ENCODE results near the gene GID8.

GID8 gene

DNA sequence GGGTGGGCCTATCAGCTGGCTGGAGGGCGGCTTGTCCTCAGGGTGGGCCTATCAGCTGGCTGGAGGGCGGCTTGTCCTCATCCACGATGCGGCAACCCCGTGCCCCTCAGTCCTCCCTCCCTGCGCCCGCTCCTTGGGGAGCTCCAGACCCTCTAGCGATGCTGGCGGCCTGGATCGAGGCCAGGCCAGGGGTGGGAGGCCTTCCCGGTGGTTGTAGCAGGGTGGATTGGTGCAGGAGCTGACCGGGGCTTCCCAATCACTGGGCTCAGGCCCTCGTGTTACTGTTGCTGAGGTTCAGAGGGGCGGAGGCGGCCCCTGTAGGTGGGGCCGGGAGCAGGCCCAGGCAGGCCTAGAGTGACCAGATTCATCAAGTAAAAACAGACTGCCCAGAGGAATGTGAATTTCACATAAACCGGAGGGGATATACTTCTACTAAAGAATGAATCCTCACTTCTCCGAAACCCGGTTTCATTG is 23.4 kb downstream of the GID8 start:
- H3K36me3 ChIP-seq (ENCODE audit: insufficient read depth, low read length) = peaks cover 21% of the 10 kb centered on the region
- no peak overlapping the region for H3K4me3 ChIP-seq (ENCODE audit: low read length)
- H3K27me3 ChIP-seq (ENCODE audit: insufficient read depth, low read length) = no peaks in the 10 kb centered on the region
- H3K9me3 ChIP-seq (ENCODE audit: insufficient read depth, low read depth, low read length) = no peaks in the 10 kb centered on the region
- no peak overlapping the region; the same call in 1 of the 2 replicates for H3K9ac ChIP-seq (ENCODE audit: low read depth, low read length)
- H3K4me1 ChIP-seq (ENCODE audit: insufficient read depth, low read length) = no peaks in the 10 kb centered on the region
- 87% methylated on average over 19 of the region's 19 CpGs for WGBS
- no peak overlapping the region for H3K27ac ChIP-seq (ENCODE audit: low read depth, low read length)

DNA sequence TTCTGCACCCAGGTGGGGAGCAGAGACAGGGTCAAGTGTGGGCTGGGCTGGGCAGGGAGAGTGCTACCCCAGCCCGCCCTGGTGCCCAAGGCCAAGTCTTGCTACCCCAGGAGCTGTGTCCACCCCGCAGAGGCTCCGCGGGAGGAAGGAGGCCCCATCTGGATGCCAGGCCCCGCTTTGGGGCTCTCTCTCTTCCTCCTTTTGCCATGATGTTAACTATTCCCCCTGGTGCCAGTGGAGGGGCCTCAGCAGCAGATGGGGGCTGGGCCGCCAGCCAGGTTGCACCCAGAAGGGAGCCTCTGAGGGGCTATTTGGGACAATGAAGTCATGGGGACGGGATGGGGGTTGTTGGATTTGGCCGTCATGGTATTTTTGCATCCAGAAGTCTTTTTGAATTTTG is 23.9 kb downstream of the GID8 start:
- Histone ChIP-seq H3K27me3 (ENCODE audit: insufficient read depth, low read length) (no peaks in the 10 kb centered on the region), H3K4me1 (ENCODE audit: insufficient read depth, low read length) (no peaks in the 10 kb centered on the region), H3K9ac (ENCODE audit: low read depth, low read length) (no peak overlapping the region), H3K4me3 (ENCODE audit: low read length) (no peak overlapping the region), H3K36me3 (ENCODE audit: insufficient read depth, low read length) (peaks cover 21% of the 10 kb centered on the region), H3K27ac (ENCODE audit: low read depth, low read length) (no peak overlapping the region), H3K9me3 (ENCODE audit: insufficient read depth, low read depth, low read length) (no peaks in the 10 kb centered on the region)
- WGBS = 94% methylated on average over 8 of the region's 8 CpGs

DNA sequence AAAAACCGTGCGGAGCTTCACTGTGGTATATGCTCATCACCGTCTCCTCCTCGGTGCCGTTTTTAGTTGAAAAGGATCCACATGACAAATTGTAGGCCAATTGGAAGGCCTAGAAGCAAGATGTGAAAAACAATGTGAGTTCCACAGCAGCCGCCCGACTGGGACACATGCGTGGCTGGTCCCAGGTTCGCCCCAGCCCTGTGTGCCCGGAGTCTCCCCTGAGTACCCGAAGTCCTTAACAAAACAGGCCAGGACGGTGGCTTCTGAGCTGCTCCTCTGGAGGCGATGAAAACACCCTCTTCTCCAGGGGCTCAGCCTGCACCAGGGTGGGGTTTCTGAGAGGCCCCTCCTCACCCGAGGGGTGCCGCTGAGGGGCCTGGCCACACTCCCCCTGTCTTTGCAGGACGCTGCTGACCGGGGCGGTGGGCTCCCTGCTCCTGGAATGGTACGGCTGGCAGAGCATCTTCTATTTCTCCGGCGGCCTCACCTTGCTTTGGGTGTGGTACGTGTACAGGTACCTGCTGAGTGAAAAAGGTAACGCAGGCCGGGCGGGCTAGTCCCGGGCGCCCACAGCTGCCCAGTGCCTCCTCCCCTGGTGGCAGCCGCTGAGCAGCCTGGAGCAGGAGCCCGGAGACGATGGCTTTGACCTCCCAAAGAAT is 24.4 kb downstream of the GID8 start:
- Histone ChIP-seq H3K36me3 (ENCODE audit: insufficient read depth, low read length) (peaks cover 19% of the 10 kb centered on the region), H3K4me1 (ENCODE audit: insufficient read depth, low read length) (no peaks in the 10 kb centered on the region), H3K4me3 (ENCODE audit: low read length) (no peak overlapping the region), H3K9me3 (ENCODE audit: insufficient read depth, low read depth, low read length) (no peaks in the 10 kb centered on the region), H3K27me3 (ENCODE audit: insufficient read depth, low read length) (no peaks in the 10 kb centered on the region), H3K9ac (ENCODE audit: low read depth, low read length) (no peak overlapping the region), H3K27ac (ENCODE audit: low read depth, low read length) (no peak overlapping the region)
- WGBS = 96% methylated on average over 30 of the region's 30 CpGs

DNA sequence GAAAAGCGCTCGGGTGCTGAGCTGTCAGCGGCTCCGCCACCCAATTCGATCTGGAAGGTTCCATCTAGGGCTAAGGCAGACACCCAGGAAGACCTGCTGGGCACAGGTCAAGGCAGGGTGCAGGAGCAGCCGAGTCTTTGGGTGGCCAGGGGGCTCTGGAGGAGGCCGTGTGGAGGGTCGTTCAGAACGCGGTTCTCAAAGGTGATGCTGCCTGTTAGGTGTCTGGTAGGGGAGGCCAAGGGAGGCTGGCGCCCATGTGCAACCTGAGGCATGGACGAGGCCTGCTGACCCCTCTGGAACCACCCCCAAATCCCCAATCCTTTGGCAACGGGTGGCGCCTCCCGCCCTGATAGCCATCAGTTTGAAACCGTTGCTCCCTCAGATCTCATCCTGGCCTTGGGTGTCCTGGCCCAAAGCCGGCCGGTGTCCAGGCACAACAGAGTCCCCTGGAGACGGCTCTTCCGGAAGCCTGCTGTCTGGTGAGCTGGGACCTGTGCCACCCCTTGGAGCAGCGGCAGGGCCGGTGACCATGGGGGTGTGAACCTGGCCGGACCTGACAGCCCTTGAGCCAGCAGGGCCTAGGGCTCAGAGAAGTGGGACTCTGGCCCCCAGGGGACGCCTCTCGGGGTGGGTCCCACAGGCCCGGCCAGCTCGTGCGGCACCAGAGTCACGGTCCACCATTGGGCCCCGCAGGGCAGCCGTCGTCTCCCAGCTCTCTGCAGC is 25.1 kb downstream of the GID8 start:
- no peak overlapping the region for H3K27ac ChIP-seq (ENCODE audit: low read depth, low read length)
- H3K4me1 ChIP-seq (ENCODE audit: insufficient read depth, low read length) = no peaks in the 10 kb centered on the region
- H3K4me3 ChIP-seq (ENCODE audit: low read length) = no peak overlapping the region
- H3K9me3 ChIP-seq (ENCODE audit: insufficient read depth, low read depth, low read length) = no peaks in the 10 kb centered on the region
- 92% methylated on average over 32 of the region's 32 CpGs for WGBS
- H3K27me3 ChIP-seq (ENCODE audit: insufficient read depth, low read length) = no peaks in the 10 kb centered on the region
- peaks cover 14% of the 10 kb centered on the region for H3K36me3 ChIP-seq (ENCODE audit: insufficient read depth, low read length)
- no peak overlapping the region for H3K9ac ChIP-seq (ENCODE audit: low read depth, low read length)

GRCh38 chr20:62963614-62964397 is 25.9 kb downstream of the GID8 start:
- Histone ChIP-seq H3K27ac (ENCODE audit: low read depth, low read length) (no peak overlapping the region), H3K27me3 (ENCODE audit: insufficient read depth, low read length) (no peaks in the 10 kb centered on the region), H3K4me1 (ENCODE audit: insufficient read depth, low read length) (no peaks in the 10 kb centered on the region), H3K9me3 (ENCODE audit: insufficient read depth, low read depth, low read length) (no peaks in the 10 kb centered on the region), H3K4me3 (ENCODE audit: low read length) (no peak overlapping the region), H3K9ac (ENCODE audit: low read depth, low read length) (no peak overlapping the region), H3K36me3 (ENCODE audit: insufficient read depth, low read length) (peaks cover 12% of the 10 kb centered on the region)
- WGBS = 94% methylated on average over 32 of the region's 32 CpGs

DNA sequence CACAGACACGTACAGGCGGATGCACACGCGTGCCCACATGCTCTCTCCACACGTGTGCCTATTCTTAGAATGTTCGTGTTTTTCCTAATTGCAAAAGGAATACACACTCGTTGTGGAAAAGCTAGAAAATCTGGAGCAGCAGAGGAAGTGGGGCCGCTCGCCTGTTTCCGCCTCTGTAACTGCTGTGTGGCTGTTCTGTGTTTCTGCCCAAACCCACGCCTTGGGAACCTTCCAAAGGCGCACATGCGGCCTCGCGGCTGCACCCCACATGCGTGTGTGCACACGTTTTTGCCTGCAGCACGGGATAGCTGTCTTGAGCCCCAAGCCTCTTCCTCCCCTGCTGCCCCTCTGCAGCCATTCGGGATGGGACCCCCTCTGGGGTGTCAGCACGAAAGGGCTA is 26.8 kb downstream of the GID8 start:
- peaks cover 12% of the 10 kb centered on the region for H3K36me3 ChIP-seq (ENCODE audit: insufficient read depth, low read length)

DNA sequence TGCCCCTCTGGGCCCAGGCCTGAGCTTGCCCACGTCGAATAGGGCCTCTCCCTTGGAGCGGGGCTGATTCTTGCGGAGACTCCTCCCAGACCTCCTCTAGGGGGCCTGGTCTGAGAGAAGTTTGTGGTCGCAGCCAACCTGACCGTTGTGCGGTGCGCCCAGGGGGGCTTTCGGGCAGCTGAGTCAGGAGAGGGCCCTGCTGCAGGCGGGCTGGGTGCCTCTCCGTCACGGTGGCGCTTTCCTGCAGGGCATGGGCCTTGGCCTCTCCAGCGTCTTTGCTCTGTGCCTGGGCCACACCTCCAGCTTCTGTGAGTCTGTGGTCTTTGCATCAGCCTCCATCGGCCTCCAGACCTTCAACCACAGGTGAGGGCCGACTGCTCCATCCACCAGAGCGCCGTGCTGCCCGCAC is 27.4 kb downstream of the GID8 start:
- Histone ChIP-seq H3K9ac (ENCODE audit: low read depth, low read length) (no peak overlapping the region), H3K27ac (ENCODE audit: low read depth, low read length) (no peak overlapping the region), H3K27me3 (ENCODE audit: insufficient read depth, low read length) (peaks cover 2% of the 10 kb centered on the region; the same call in 1 of the 2 replicates), H3K4me1 (ENCODE audit: insufficient read depth, low read length) (no peaks in the 10 kb centered on the region), H3K4me3 (ENCODE audit: low read length) (no peak overlapping the region), H3K36me3 (ENCODE audit: insufficient read depth, low read length) (peaks cover 12% of the 10 kb centered on the region), H3K9me3 (ENCODE audit: insufficient read depth, low read depth, low read length) (no peaks in the 10 kb centered on the region)
- 84% methylated on average over 19 of the region's 19 CpGs for WGBS

More for the DNA sequence above, 26.8 kb downstream of the GID8 start:
- Histone ChIP-seq H3K9me3 (ENCODE audit: insufficient read depth, low read depth, low read length) (no peaks in the 10 kb centered on the region), H3K27ac (ENCODE audit: low read depth, low read length) (no peak overlapping the region), H3K27me3 (ENCODE audit: insufficient read depth, low read length) (no peaks in the 10 kb centered on the region), H3K4me1 (ENCODE audit: insufficient read depth, low read length) (no peaks in the 10 kb centered on the region), H3K9ac (ENCODE audit: low read depth, low read length) (no peak overlapping the region), H3K4me3 (ENCODE audit: low read length) (no peak overlapping the region)
- 94% methylated on average over 20 of the region's 20 CpGs for WGBS

DNA sequence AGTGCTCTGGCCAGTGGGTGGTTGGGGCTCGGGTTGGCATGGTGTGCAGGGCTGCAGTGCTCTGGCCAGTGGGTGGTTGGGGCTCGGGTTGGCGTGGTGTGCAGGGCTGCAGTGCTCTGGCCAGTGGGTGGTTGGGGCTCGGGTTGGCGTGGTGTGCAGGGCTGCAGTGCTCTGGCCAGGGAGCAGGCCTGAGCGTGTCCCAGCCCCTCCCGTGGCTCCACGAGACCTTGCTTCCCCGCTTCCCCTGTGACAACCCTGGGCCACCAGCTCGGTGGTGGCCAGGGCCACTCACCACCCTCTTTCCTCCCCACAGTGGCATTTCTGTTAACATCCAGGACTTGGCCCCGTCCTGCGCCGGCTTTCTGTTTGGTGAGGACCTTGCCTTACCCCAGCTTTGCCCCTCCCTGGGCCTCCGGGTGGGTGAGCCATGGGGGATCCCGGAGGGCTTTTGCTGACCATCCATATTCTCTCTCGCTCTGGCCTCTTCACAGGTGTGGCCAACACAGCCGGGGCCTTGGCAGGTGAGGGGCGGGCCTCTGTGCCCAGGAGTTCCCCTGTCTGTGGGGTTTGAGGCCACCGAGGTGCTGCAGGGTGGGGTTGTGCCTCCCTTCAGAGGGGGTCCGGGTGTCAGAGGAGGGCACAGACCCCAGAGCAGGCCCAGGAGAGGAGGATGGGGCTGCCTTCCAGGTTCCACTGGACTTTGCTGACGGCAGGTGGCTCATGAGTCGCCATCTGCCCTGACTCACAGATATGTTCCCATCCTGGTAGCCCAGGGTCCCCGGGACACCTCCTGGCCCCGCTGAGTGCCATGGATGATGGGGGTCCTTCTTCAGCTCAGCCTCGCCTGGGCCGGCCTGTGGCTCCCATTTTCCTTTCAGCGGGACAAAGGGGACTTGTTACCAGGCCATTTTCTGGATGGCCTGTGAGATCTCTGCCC is 28.5 kb downstream of the GID8 start:
- Histone ChIP-seq H3K27me3 (ENCODE audit: insufficient read depth, low read length) (peaks cover 4% of the 10 kb centered on the region), H3K36me3 (ENCODE audit: insufficient read depth, low read length) (peaks cover 12% of the 10 kb centered on the region)
- WGBS = 94% methylated on average over 26 of the region's 27 CpGs

GRCh38 chr20:62967149-62967501 is 29.2 kb downstream of the GID8 start:
- Histone ChIP-seq H3K36me3 (ENCODE audit: insufficient read depth, low read length) (peaks cover 12% of the 10 kb centered on the region), H3K9ac (ENCODE audit: low read depth, low read length) (no peak overlapping the region), H3K9me3 (ENCODE audit: insufficient read depth, low read depth, low read length) (no peaks in the 10 kb centered on the region), H3K27ac (ENCODE audit: low read depth, low read length) (no peak overlapping the region), H3K4me3 (ENCODE audit: low read length) (no peak overlapping the region), H3K4me1 (ENCODE audit: insufficient read depth, low read length) (no peaks in the 10 kb centered on the region), H3K27me3 (ENCODE audit: insufficient read depth, low read length) (peaks cover 7% of the 10 kb centered on the region)
- WGBS = 89% methylated on average over 6 of the region's 6 CpGs

More for the DNA sequence above, 28.5 kb downstream of the GID8 start:
- Histone ChIP-seq H3K9ac (ENCODE audit: low read depth, low read length) (no peak overlapping the region), H3K9me3 (ENCODE audit: insufficient read depth, low read depth, low read length) (no peaks in the 10 kb centered on the region), H3K4me1 (ENCODE audit: insufficient read depth, low read length) (no peaks in the 10 kb centered on the region), H3K4me3 (ENCODE audit: low read length) (no peak overlapping the region), H3K27ac (ENCODE audit: low read depth, low read length) (no peak overlapping the region)

DNA sequence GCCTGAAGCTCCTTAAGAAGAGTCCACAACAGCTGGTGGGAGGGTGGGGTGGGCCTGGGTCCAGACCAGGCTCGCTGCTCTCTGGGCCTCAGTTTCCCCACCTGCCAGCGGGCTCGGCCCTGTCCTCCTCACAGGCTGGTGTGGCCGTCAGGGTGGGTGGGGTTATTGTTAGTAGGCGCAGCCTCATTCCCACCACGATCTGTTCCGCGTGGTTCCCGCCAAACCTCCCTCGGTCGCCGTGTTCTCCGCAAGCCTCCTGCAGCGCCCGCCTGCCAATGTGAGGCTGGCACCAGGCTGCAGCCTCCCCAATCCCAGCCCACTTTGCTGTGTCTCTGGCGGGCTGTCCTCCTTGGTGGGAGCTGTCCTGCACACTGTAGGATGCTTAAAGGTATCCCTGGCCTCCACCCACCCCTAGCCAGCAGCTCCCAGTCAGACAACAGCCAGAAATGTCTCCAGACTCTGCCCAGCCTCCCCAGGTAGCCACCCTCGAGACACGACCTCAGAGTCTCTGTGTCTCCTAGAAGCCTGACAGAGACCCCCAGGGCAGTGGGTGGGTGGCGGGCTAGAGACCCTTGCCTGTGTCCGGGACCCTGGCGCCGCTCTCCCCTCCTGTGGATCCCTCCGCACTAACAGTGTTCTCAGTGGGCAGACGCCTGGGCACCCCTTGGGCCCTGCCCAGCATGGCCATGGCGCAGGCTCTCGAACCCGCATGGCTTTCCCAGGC is 29.8 kb downstream of the GID8 start:
- Histone ChIP-seq H3K9ac (ENCODE audit: low read depth, low read length) (no peak overlapping the region), H3K4me1 (ENCODE audit: insufficient read depth, low read length) (no peaks in the 10 kb centered on the region), H3K27ac (ENCODE audit: low read depth, low read length) (no peak overlapping the region), H3K36me3 (ENCODE audit: insufficient read depth, low read length) (peaks cover 7% of the 10 kb centered on the region), H3K9me3 (ENCODE audit: insufficient read depth, low read depth, low read length) (no peaks in the 10 kb centered on the region), H3K27me3 (ENCODE audit: insufficient read depth, low read length) (peaks cover 13% of the 10 kb centered on the region), H3K4me3 (ENCODE audit: low read length) (no peak overlapping the region)
- 94% methylated on average over 27 of the region's 27 CpGs for WGBS

All from HUES64 (cell line).